ENCODE data around the gene NDC1.

- TF ChIP-seq, protein P1, sequence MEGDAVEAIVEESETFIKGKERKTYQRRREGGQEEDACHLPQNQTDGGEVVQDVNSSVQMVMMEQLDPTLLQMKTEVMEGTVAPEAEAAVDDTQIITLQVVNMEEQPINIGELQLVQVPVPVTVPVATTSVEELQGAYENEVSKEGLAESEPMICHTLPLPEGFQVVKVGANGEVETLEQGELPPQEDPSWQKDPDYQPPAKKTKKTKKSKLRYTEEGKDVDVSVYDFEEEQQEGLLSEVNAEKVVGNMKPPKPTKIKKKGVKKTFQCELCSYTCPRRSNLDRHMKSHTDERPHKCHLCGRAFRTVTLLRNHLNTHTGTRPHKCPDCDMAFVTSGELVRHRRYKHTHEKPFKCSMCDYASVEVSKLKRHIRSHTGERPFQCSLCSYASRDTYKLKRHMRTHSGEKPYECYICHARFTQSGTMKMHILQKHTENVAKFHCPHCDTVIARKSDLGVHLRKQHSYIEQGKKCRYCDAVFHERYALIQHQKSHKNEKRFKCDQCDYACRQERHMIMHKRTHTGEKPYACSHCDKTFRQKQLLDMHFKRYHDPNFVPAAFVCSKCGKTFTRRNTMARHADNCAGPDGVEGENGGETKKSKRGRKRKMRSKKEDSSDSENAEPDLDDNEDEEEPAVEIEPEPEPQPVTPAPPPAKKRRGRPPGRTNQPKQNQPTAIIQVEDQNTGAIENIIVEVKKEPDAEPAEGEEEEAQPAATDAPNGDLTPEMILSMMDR (optimal IDR thresholded peaks at IDR 0.05 in 1 of 3, IDR thresholded peaks at IDR 0.05 in 1 of 3, conservative IDR thresholded peaks at IDR 0.05 in 1 of 3; ENCODE audit: extremely low read depth in 1 of 3, insufficient read depth in 2 of 3, low read length in 3 of 3): no peak
- peak; percentile 96 for TF ChIP-seq EZH2 (IDR thresholded peaks at IDR 0.05; ENCODE audit: low read length)
Observed at GRCh38 chr1:53738205-53739108, 99.6 kb downstream of the NDC1 start.
